ENCODE data around the gene GTSF1L. TPM values are rescaled to one million over a fixed set of nuclear protein-coding genes. Genes with fewer than 3 reads are reported as not detected.

The GTSF1L gene
- total RNA-seq, 1 experiment from 2014 or later = not detected

GRCh38 chr20:43702502-43702901 is 24.3 kb downstream of the GTSF1L start:
- POLR2A ChIA-PET (ENCODE audit: low non-redundant PET) = no interaction called here
- H3K36me3 ChIP-seq (ENCODE audit: insufficient read depth, low read length, poor library complexity, severe bottlenecking) = peaks cover 71% of the 10 kb centered on the region

GRCh38 chr20:43700627-43701026 is 26.2 kb downstream of the GTSF1L start:
- BruUV-seq (replicated peaks) = no TSS peak
- CTCF ChIA-PET = no interaction called here
- peaks cover 64% of the 10 kb centered on the region for H3K36me3 ChIP-seq (ENCODE audit: insufficient read depth, low read length, poor library complexity, severe bottlenecking)
- no peaks in the 10 kb centered on the region for H3K27me3 ChIP-seq (replicated peaks; ENCODE audit: insufficient read depth, low read depth, low read length, poor library complexity)
- no peaks in the 10 kb centered on the region for H3K9me3 ChIP-seq (ENCODE audit: low read depth, low read length, poor library complexity, severe bottlenecking)
- no peaks in the 10 kb centered on the region for H3K4me1 ChIP-seq (ENCODE audit: insufficient read depth, low read length, poor library complexity, severe bottlenecking)
- POLR2A ChIA-PET (ENCODE audit: low non-redundant PET) = no interaction called here
- no peak for DNase-seq (ENCODE audit: low spot score)
- intact Hi-C loops (cut with micrococcal nuclease; ENCODE audit: unreplicated experiment) = no loop called here
- H3K27ac ChIP-seq (ENCODE audit: low read depth, low read length, poor library complexity, severe bottlenecking) = no peak overlapping the region
- TF ChIP-seq CTCF (conservative IDR thresholded peaks at IDR 0.05; ENCODE audit: low read depth, low read length) (no peak), EZH2 (IDR thresholded peaks at IDR 0.05; ENCODE audit: borderline replicate concordance, low read depth, low read length, poor library complexity, severe bottlenecking) (no peak)
- no peak overlapping the region for H3K4me3 ChIP-seq (ENCODE audit: low read depth, low read length, poor library complexity, severe bottlenecking)

More at GRCh38 chr20:43702502-43702901, 24.3 kb downstream of the GTSF1L start:
- Histone ChIP-seq H3K27me3 (replicated peaks; ENCODE audit: insufficient read depth, low read depth, low read length, poor library complexity) (no peaks in the 10 kb centered on the region), H3K9me3 (ENCODE audit: low read depth, low read length, poor library complexity, severe bottlenecking) (no peaks in the 10 kb centered on the region), H3K4me3 (ENCODE audit: low read depth, low read length, poor library complexity, severe bottlenecking) (no peak overlapping the region), H3K27ac (ENCODE audit: low read depth, low read length, poor library complexity, severe bottlenecking) (no peak overlapping the region), H3K4me1 (ENCODE audit: insufficient read depth, low read length, poor library complexity, severe bottlenecking) (no peaks in the 10 kb centered on the region)
- no peak for TF ChIP-seq EZH2 (IDR thresholded peaks at IDR 0.05; ENCODE audit: borderline replicate concordance, low read depth, low read length, poor library complexity, severe bottlenecking)
- no peak for TF ChIP-seq CTCF (conservative IDR thresholded peaks at IDR 0.05; ENCODE audit: low read depth, low read length)
- CTCF ChIA-PET = no interaction called here
- DNase-seq (ENCODE audit: low spot score) = no peak
- intact Hi-C loops (cut with micrococcal nuclease; ENCODE audit: unreplicated experiment) = no loop called here
- BruUV-seq (replicated peaks) = no TSS peak

GRCh38 chr20:43699941-43700565 is 26.7 kb downstream of the GTSF1L start:
- TF ChIP-seq CTCF (conservative IDR thresholded peaks at IDR 0.05; ENCODE audit: low read depth, low read length) = no peak
- no peak for TF ChIP-seq EZH2 (IDR thresholded peaks at IDR 0.05; ENCODE audit: borderline replicate concordance, low read depth, low read length, poor library complexity, severe bottlenecking)
- peaks cover 61% of the 10 kb centered on the region for H3K36me3 ChIP-seq (ENCODE audit: insufficient read depth, low read length, poor library complexity, severe bottlenecking)
- ChIA-PET POLR2A (ENCODE audit: low non-redundant PET) (no interaction called here), CTCF (no interaction called here)
- H3K4me1 ChIP-seq (ENCODE audit: insufficient read depth, low read length, poor library complexity, severe bottlenecking) = no peaks in the 10 kb centered on the region
- DNase-seq (ENCODE audit: low spot score) = no peak
- no TSS peak for BruUV-seq (replicated peaks)
- intact Hi-C loops (cut with micrococcal nuclease; ENCODE audit: unreplicated experiment) = no loop called here
- H3K27ac ChIP-seq (ENCODE audit: low read depth, low read length, poor library complexity, severe bottlenecking) = no peak overlapping the region
- H3K9me3 ChIP-seq (ENCODE audit: low read depth, low read length, poor library complexity, severe bottlenecking) = no peaks in the 10 kb centered on the region
- H3K4me3 ChIP-seq (ENCODE audit: low read depth, low read length, poor library complexity, severe bottlenecking) = no peak overlapping the region
- H3K27me3 ChIP-seq (replicated peaks; ENCODE audit: insufficient read depth, low read depth, low read length, poor library complexity) = no peaks in the 10 kb centered on the region
